ENCODE measurements around the gene RNF144A. TPM values are rescaled to one million over a fixed set of nuclear protein-coding genes. Genes with fewer than 3 reads are reported as not detected.

Gene RNF144A
- polyA plus RNA-seq, 1 of the 3 experiments (the other 2 are of a cell fraction) = 15.6 TPM

DNA sequence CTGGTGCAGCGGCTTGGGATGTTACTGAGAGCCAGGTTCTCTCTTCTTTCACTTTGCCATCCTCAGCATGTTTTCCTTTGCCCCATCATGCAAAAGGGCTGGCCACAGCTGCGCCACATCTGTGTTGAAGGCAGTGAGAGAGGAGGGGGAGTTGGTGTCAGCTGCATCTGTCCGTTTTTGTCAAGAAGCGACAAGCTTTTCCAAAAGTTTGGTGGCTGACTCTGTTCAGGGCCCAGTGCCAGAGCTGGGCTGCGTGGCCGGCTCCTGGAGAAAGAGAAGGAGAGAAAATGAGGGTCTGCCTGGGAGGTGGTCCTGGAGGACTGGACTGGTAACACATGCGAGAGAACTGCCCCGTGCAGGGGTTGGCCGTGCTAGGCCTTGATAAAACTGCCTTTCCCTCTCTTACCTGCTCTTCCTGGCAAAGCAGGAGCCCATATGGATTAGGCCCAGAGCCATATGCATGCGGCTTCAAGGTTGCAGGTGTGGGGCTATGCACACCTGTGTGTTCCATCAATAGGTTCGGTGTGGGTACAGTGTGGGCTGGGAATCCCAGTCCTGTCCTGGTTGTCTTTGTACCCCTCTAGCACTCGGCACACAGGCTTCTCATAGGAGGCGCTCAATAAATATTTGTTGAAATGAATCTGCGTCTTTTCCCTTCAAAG is 9.0 kb downstream of the RNF144A start:
- Histone ChIP-seq H2AFZ (ENCODE audit: low read depth) (no peak overlapping the region), H3F3A (replicated peaks; ENCODE audit: insufficient read depth) (no peaks in the 10 kb centered on the region), H3K9ac (no peak overlapping the region), H3K27me3 (ENCODE audit: insufficient read depth) (no peaks in the 10 kb centered on the region), H3K27ac (ENCODE audit: low read depth in 2 of 2, low read length in 1 of 2) (peak overlapping the region in 1 of 2 experiments; percentile 94; a peak in 2 of 4 replicates), H3K4me2 (no peak overlapping the region), H3K9me3 (no peaks in the 10 kb centered on the region), H3K36me3 (replicated peaks in 1 of 2; ENCODE audit: control insufficient read depth in 1 of 2, insufficient read depth in 2 of 2, low read length in 1 of 2) (peaks cover 0 to 4% of the 10 kb centered on the region in 2 experiments), H4K20me1 (ENCODE audit: insufficient read depth) (peaks cover 50% of the 10 kb centered on the region), H3K9me2 (no peaks in the 10 kb centered on the region), H3K4me3 (ENCODE audit: low read depth in 2 of 2, low read length in 1 of 2) (no peak overlapping the region), H3K4me1 (ENCODE audit: control insufficient read depth in 1 of 2, insufficient read depth in 2 of 2, low read depth in 1 of 2, low read length in 1 of 2) (peaks cover 0 to 77% of the 10 kb centered on the region in 2 experiments; a peak in 2 of 4 replicates), H3K79me2 (ENCODE audit: insufficient read depth) (peaks cover 75% of the 10 kb centered on the region)
- ChIA-PET CTCF (interaction anchor here (0.9 to 25.9 kb wide), 2 partner anchors 40 to 89 kb away, joined by 3 to 437 read pairs; no protein-coding TSS in a partner anchor), POLR2A (interaction anchor here (2.1 kb wide), 1 partner anchor 12 kb away, joined by 5 read pairs; no protein-coding TSS in a partner anchor)
- DNase-seq = no peak
- WGBS (ENCODE audit: low lambda C conversion rate) = 95% methylated on average over 13 of the region's 14 CpGs
- TF ChIP-seq GATA2 (CRISPR knock-in tag; IDR thresholded peaks at IDR 0.05) = no peak
- no peak for TF ChIP-seq RCOR1 (IDR thresholded peaks at IDR 0.05; ENCODE audit: low read length)
- TF ChIP-seq EZH2phosphoT487 (IDR thresholded peaks at IDR 0.05; ENCODE audit: borderline replicate concordance, low read depth) = no peak

GRCh38 chr2:6927186-6927585 is 10.0 kb downstream of the RNF144A start:
- H3K79me2 ChIP-seq (ENCODE audit: insufficient read depth) = peaks cover 74% of the 10 kb centered on the region
- no peak overlapping the region for H3K9ac ChIP-seq
- no peak overlapping the region for H3K4me2 ChIP-seq
- peaks cover 0 to 4% of the 10 kb centered on the region in 2 experiments for H3K36me3 ChIP-seq (replicated peaks in 1 of 2; ENCODE audit: control insufficient read depth in 1 of 2, insufficient read depth in 2 of 2, low read length in 1 of 2)
- H3K27me3 ChIP-seq (ENCODE audit: insufficient read depth) = no peaks in the 10 kb centered on the region
- H3K9me3 ChIP-seq = no peaks in the 10 kb centered on the region
- H4K20me1 ChIP-seq (ENCODE audit: insufficient read depth) = peaks cover 40% of the 10 kb centered on the region
- ChIA-PET POLR2A (interaction anchor here (1.1 to 2.1 kb wide), 2 partner anchors 11 to 66 kb away, joined by 5 read pairs; no protein-coding TSS in a partner anchor), CTCF (interaction anchor here (1.2 to 25.9 kb wide), 4 partner anchors 8 to 131 kb away, joined by 4 to 437 read pairs (median 15); no protein-coding TSS in a partner anchor)
- no peak overlapping the region for H3K4me3 ChIP-seq (ENCODE audit: low read depth in 2 of 2, low read length in 1 of 2)
- peak; percentile 85 for DNase-seq
- no peak overlapping the region for H2AFZ ChIP-seq (ENCODE audit: low read depth)
- H3K4me1 ChIP-seq (ENCODE audit: control insufficient read depth in 1 of 2, insufficient read depth in 2 of 2, low read depth in 1 of 2, low read length in 1 of 2) = peaks cover 0 to 68% of the 10 kb centered on the region in 2 experiments; a peak in 2 of 4 replicates
- H3K9me2 ChIP-seq = no peaks in the 10 kb centered on the region
- H3F3A ChIP-seq (replicated peaks; ENCODE audit: insufficient read depth) = no peaks in the 10 kb centered on the region
- H3K27ac ChIP-seq (ENCODE audit: low read depth in 2 of 2, low read length in 1 of 2) = peak overlapping the region in 1 of 2 experiments; percentile 94; a peak in 3 of 4 replicates
- WGBS (ENCODE audit: low lambda C conversion rate) = 49% methylated on average over 3 of the region's 3 CpGs
- TF ChIP-seq GABPA (IDR thresholded peaks at IDR 0.05; ENCODE audit: low read depth) (no peak), CHD2 (IDR thresholded peaks at IDR 0.05; ENCODE audit: low read length, partially characterized antibody) (peak; percentile 42), SMC3 (IDR thresholded peaks at IDR 0.05; ENCODE audit: low read depth, low read length) (peak; percentile 6; the same call in 1 of the 2 replicates), EP300 (IDR thresholded peaks at IDR 0.05; ENCODE audit: borderline replicate concordance in 1 of 2, low read depth in 1 of 2, low read length in 1 of 2) (peak in 1 of 2 experiments; percentile 62; a peak in 1 of 4 replicates), TEAD4 (IDR thresholded peaks at IDR 0.05; ENCODE audit: borderline replicate concordance, insufficient read depth) (no peak), RFX5 (IDR thresholded peaks at IDR 0.05; ENCODE audit: low read length) (no peak), TCF12 (IDR thresholded peaks at IDR 0.05) (no peak), MXI1 (IDR thresholded peaks at IDR 0.05; ENCODE audit: low read depth, low read length) (peak; percentile 97), NFIC (IDR thresholded peaks at IDR 0.05; ENCODE audit: borderline replicate concordance) (no peak), JUND (IDR thresholded peaks at IDR 0.05) (no peak), ZBTB33 (IDR thresholded peaks at IDR 0.05; ENCODE audit: borderline replicate concordance, low read depth) (no peak), MEF2A (IDR thresholded peaks at IDR 0.05; ENCODE audit: borderline replicate concordance, low read depth) (no peak), POLR2AphosphoS5 (IDR thresholded peaks at IDR 0.05; ENCODE audit: low read depth, low read length) (no peak), GATA2 (CRISPR knock-in tag; IDR thresholded peaks at IDR 0.05) (peak; percentile 94), RAD21 (IDR thresholded peaks at IDR 0.05; ENCODE audit: low read length) (peak; percentile 13; the same call in 1 of the 2 replicates), NRF1 (IDR thresholded peaks at IDR 0.05; ENCODE audit: low read depth, low read length) (no peak), RCOR1 (IDR thresholded peaks at IDR 0.05; ENCODE audit: low read length) (peak; percentile 88), FOXJ3 (CRISPR knock-in tag; IDR thresholded peaks at IDR 0.05) (no peak; the same call in 1 of the 2 replicates), YY1 (IDR thresholded peaks at IDR 0.05; ENCODE audit: low read depth) (no peak), FOSL2 (IDR thresholded peaks at IDR 0.05; ENCODE audit: borderline replicate concordance, low read depth) (no peak), USF2 (IDR thresholded peaks at IDR 0.05; ENCODE audit: borderline replicate concordance, low read depth, low read length) (no peak)
- TF ChIP-seq, protein P1, sequence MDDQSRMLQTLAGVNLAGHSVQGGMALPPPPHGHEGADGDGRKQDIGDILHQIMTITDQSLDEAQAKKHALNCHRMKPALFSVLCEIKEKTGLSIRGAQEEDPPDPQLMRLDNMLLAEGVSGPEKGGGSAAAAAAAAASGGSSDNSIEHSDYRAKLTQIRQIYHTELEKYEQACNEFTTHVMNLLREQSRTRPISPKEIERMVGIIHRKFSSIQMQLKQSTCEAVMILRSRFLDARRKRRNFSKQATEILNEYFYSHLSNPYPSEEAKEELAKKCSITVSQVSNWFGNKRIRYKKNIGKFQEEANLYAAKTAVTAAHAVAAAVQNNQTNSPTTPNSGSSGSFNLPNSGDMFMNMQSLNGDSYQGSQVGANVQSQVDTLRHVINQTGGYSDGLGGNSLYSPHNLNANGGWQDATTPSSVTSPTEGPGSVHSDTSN (IDR thresholded peaks at IDR 0.05) = no peak
